H9 (cell line): ENCODE results near the gene KRT5. TPM values are rescaled to one million over a fixed set of nuclear protein-coding genes. Genes with fewer than 3 reads are reported as not detected.

ENCODE experiments used
- DNase-seq: peaks from one replicate; pipeline ENCODE4 v3.0.0-alpha.2; 2017
- H2AFZ ChIP-seq: one replicate; pipeline ENCODE4 v1.6.1; 2013; ENCODE audit warnings: mild to moderate bottlenecking, low read length, control low read depth, moderate library complexity
- H2AK5ac ChIP-seq: 2 replicates; pipeline ENCODE4 v1.6.1; 2013; ENCODE audit warnings: low read length, control low read depth, mixed read lengths; ENCODE audit not compliant: insufficient read length
- H2BK120ac ChIP-seq: one replicate; pipeline ENCODE4 v1.6.1; 2013; ENCODE audit warnings: low read depth, mild to moderate bottlenecking, low read length, control low read depth, inconsistent platforms; ENCODE audit not compliant: poor library complexity, severe bottlenecking
- H2BK12ac ChIP-seq: 2 replicates; pipeline ENCODE4 v1.6.1; 2013; ENCODE audit warnings: low read length, control low read depth, mixed read lengths, low read depth; ENCODE audit not compliant: insufficient read length
- H2BK15ac ChIP-seq: 2 replicates; pipeline ENCODE4 v1.6.1; 2013; ENCODE audit warnings: low read depth, low read length, control low read depth
- H2BK20ac ChIP-seq: one replicate; pipeline ENCODE4 v1.6.1; 2013; ENCODE audit warnings: low read depth, mild to moderate bottlenecking, low read length, control low read depth, inconsistent platforms; ENCODE audit not compliant: poor library complexity, severe bottlenecking
- H2BK5ac ChIP-seq: 2 replicates; pipeline ENCODE4 v1.6.1; 2013; ENCODE audit warnings: low read length, control low read depth, mixed read lengths; ENCODE audit not compliant: insufficient read length
- H3K14ac ChIP-seq: 2 replicates; pipeline ENCODE4 v1.6.1; 2013; ENCODE audit warnings: low read length, control low read depth; ENCODE audit not compliant: insufficient read depth
- H3K18ac ChIP-seq: 2 replicates; pipeline ENCODE4 v1.6.1; 2013; ENCODE audit warnings: low read depth, mild to moderate bottlenecking, mixed read lengths, low read length, control low read depth; ENCODE audit not compliant: insufficient read length
- H3K23ac ChIP-seq: 2 replicates; pipeline ENCODE4 v1.6.1; 2013; ENCODE audit warnings: low read length, control low read depth, mixed read lengths, low read depth; ENCODE audit not compliant: insufficient read length
- H3K23me2 ChIP-seq: 2 replicates; pipeline ENCODE4 v1.6.1; 2013; ENCODE audit warnings: low read depth, mild to moderate bottlenecking, mixed read lengths, low read length, control low read depth; ENCODE audit not compliant: insufficient read length, poor library complexity, severe bottlenecking
- H3K27ac ChIP-seq: 2 replicates; pipeline ENCODE4 v1.5.1; 2013; ENCODE audit warnings: low read length, control low read depth, mixed read lengths, low read depth; ENCODE audit not compliant: insufficient read length
- H3K27me3 ChIP-seq: 2 replicates; pipeline ENCODE4 v1.6.1; 2013; ENCODE audit warnings: low read length, control low read depth, inconsistent platforms; ENCODE audit not compliant: insufficient read depth
- H3K4ac ChIP-seq: 2 replicates; pipeline ENCODE4 v1.6.1; 2013; ENCODE audit warnings: low read depth, mild to moderate bottlenecking, control low read depth, inconsistent platforms, low read length, moderate library complexity
- H3K4me1 ChIP-seq: 2 replicates; pipeline ENCODE4 v1.6.1; 2013; ENCODE audit warnings: low read length, control low read depth, inconsistent platforms; ENCODE audit not compliant: insufficient read depth
- H3K4me2 ChIP-seq: 2 replicates; pipeline ENCODE4 v1.6.1; 2013; ENCODE audit warnings: low read length, control low read depth, mixed read lengths; ENCODE audit not compliant: insufficient read length, insufficient read depth
- H3K56ac ChIP-seq: 2 replicates; pipeline ENCODE4 v1.6.1; 2013; ENCODE audit warnings: low read depth, mild to moderate bottlenecking, mixed read lengths, low read length, control low read depth; ENCODE audit not compliant: insufficient read length
- H3K79me1 ChIP-seq: 2 replicates; pipeline ENCODE4 v1.6.1; 2013; ENCODE audit warnings: low read depth, mild to moderate bottlenecking, moderate library complexity, low read length, control low read depth, inconsistent platforms; ENCODE audit not compliant: insufficient read depth, poor library complexity, severe bottlenecking
- H3K79me2 ChIP-seq: 2 replicates; pipeline ENCODE4 v1.6.1; 2013; ENCODE audit warnings: low read length, control low read depth, inconsistent platforms; ENCODE audit not compliant: insufficient read depth
- H3K9ac ChIP-seq: 2 replicates; pipeline ENCODE4 v1.6.1; 2013; ENCODE audit warnings: low read length, control low read depth, mixed read lengths; ENCODE audit not compliant: insufficient read length; ENCODE audit errors: extremely low read depth
- H3K9me3 ChIP-seq: one replicate; pipeline ENCODE4 v1.6.1; 2013; ENCODE audit warnings: low read depth, low read length, inconsistent platforms; ENCODE audit not compliant: control insufficient read depth
- H3T11ph ChIP-seq: one replicate; pipeline ENCODE4 v1.6.1; 2013; ENCODE audit warnings: mild to moderate bottlenecking, low read length, control low read depth, inconsistent platforms
- H4K20me1 ChIP-seq: one replicate; pipeline ENCODE4 v1.6.1; 2013; ENCODE audit not compliant: control insufficient read depth, insufficient read length, insufficient read depth
- H4K5ac ChIP-seq: 2 replicates; pipeline ENCODE4 v1.6.1; 2013; ENCODE audit warnings: low read depth, mild to moderate bottlenecking, mixed read lengths, low read length, control low read depth; ENCODE audit not compliant: insufficient read length
- H4K8ac ChIP-seq: replicated peaks from 2 replicates; pipeline ENCODE4 v1.6.1; 2013; ENCODE audit warnings: low read length, control low read depth, mixed read lengths, low read depth; ENCODE audit not compliant: insufficient read length
- H4K91ac ChIP-seq: 2 replicates; pipeline ENCODE4 v1.6.1; 2013; ENCODE audit warnings: low read depth, mild to moderate bottlenecking, moderate library complexity, mixed read lengths, low read length, control low read depth; ENCODE audit not compliant: insufficient read length
- H3K27ac Mint-ChIP-seq, 3 experiments: 2 replicates in 2 of 3; 3 replicates in 1 of 3; pipeline ENCODE4 v1.8.0; 2020 to 2021; ENCODE audit warnings: mixed read lengths in 3 of 3, mild to moderate bottlenecking in 1 of 3, moderate library complexity in 1 of 3
- H3K27me3 Mint-ChIP-seq: 2 replicates; pipeline ENCODE4 v1.8.0; 2021; ENCODE audit warnings: low read depth, mild to moderate bottlenecking, moderate library complexity, mixed read lengths
- H3K36me3 Mint-ChIP-seq, 3 experiments: 2 replicates in 2 of 3; 3 replicates in 1 of 3; pipeline ENCODE4 v1.8.0; 2020 to 2021; ENCODE audit warnings: low read depth in 3 of 3, mixed read lengths in 3 of 3; ENCODE audit not compliant: insufficient read depth in 1 of 3
- H3K4me1 Mint-ChIP-seq, 2 experiments: 2 replicates each; pipeline ENCODE4 v1.8.0; 2020; ENCODE audit warnings: mixed read lengths in 2 of 2
- H3K4me3 Mint-ChIP-seq, 2 experiments: 2 replicates in 1 of 2; 3 replicates in 1 of 2; pipeline ENCODE4 v1.8.0; 2020 to 2021; ENCODE audit warnings: mild to moderate bottlenecking in 2 of 2, mixed read lengths in 2 of 2, moderate library complexity in 1 of 2
- H3K9me3 Mint-ChIP-seq, 2 experiments: 2 replicates in 1 of 2; 3 replicates in 1 of 2; pipeline ENCODE4 v1.8.0; 2020; ENCODE audit warnings: mild to moderate bottlenecking in 2 of 2, mixed read lengths in 2 of 2, moderate library complexity in 1 of 2
- WGBS: extraction: QIAGEN DNeasy Blood & Tissue Kit; methylation state at CpG from one replicate; pipeline ENCODE4 v1.1.7; 2013; ENCODE audit warnings: missing lambda C conversion rate, low lambda C conversion rate, mixed read lengths; ENCODE audit not compliant: insufficient read length; ENCODE audit errors: extremely low coverage; 5-methylcytosine and 5-hydroxymethylcytosine counted together
- total RNA-seq: library from RNA; stranded (reverse); gene quantifications from 2 replicates; pipeline ENCODE4 v1.2.1, GENCODE V29; 2021
- TF ChIP-seq, protein P1 (sequence below): fragments of 200-600 bp; sonication (generic); conservative IDR thresholded peaks from 3 replicates; pipeline ENCODE4 v1.8.0; 2021; ENCODE audit warnings: antibody characterized with exemption, mild to moderate bottlenecking

KRT5 gene
- total RNA-seq, 1 experiment from 2014 or later = not detected

DNA sequence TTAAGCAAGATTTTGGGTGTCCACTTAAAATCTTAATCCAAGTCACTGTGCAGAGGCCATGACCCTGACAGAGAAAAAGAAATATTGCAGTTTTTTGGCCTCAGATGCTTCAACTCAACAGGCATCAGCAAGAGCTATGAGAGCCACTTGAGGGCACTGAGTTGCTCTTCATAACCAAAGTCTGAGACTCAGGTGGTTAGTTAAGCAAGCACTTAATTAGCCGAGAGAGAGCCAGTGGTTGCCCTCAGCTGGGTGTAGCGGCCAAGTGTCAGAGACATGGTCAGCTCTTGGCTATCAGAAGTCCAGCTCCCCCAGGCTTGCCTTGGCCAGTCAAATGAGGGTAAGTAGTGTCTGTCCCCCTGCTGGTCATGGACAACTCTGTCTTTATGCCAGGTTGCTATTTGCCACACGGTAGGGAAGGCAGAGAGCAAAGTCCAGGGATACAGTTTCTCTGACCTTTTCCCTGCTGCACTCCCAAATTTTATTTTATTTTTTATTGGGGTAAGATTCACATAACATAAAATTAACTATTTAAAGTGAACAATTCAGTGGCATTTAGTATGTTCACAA, 41.8 kb upstream of the KRT5 start:
- H3K4me2 ChIP-seq = no peak overlapping the region
- H4K8ac ChIP-seq = no peak overlapping the region
- H3K23ac ChIP-seq = no peak overlapping the region
- H3K4me1 Mint-ChIP-seq = no peaks in the 10 kb centered on the region
- H3K9me3 Mint-ChIP-seq = no peaks in the 10 kb centered on the region
- H2AFZ ChIP-seq = no peak overlapping the region
- no peak overlapping the region for H3K56ac ChIP-seq
- H3K4ac ChIP-seq = no peak overlapping the region
- H2AK5ac ChIP-seq = no peak overlapping the region
- H3K27me3 ChIP-seq = no peaks in the 10 kb centered on the region
- H2BK12ac ChIP-seq = no peak overlapping the region
- H3K4me1 ChIP-seq = no peaks in the 10 kb centered on the region
- no peak overlapping the region for H2BK20ac ChIP-seq
- no peak overlapping the region for H3K18ac ChIP-seq
- no peak overlapping the region for H2BK5ac ChIP-seq
- H3K27ac Mint-ChIP-seq = no peak overlapping the region
- peak; percentile 53 for DNase-seq
- no peak overlapping the region for H3K9ac ChIP-seq
- H3K27me3 Mint-ChIP-seq = peaks cover 33% of the 10 kb centered on the region
- no peak overlapping the region for H3K4me3 Mint-ChIP-seq
- no peak overlapping the region for H2BK15ac ChIP-seq
- no peaks in the 10 kb centered on the region for H3K36me3 Mint-ChIP-seq
- H3K79me1 ChIP-seq = no peaks in the 10 kb centered on the region
- no peak overlapping the region for H4K5ac ChIP-seq
- H4K20me1 ChIP-seq = no peaks in the 10 kb centered on the region
- no peak overlapping the region for H3K14ac ChIP-seq
- H3T11ph ChIP-seq = no peak overlapping the region
- H3K27ac ChIP-seq = no peak overlapping the region
- TF ChIP-seq, protein P1, sequence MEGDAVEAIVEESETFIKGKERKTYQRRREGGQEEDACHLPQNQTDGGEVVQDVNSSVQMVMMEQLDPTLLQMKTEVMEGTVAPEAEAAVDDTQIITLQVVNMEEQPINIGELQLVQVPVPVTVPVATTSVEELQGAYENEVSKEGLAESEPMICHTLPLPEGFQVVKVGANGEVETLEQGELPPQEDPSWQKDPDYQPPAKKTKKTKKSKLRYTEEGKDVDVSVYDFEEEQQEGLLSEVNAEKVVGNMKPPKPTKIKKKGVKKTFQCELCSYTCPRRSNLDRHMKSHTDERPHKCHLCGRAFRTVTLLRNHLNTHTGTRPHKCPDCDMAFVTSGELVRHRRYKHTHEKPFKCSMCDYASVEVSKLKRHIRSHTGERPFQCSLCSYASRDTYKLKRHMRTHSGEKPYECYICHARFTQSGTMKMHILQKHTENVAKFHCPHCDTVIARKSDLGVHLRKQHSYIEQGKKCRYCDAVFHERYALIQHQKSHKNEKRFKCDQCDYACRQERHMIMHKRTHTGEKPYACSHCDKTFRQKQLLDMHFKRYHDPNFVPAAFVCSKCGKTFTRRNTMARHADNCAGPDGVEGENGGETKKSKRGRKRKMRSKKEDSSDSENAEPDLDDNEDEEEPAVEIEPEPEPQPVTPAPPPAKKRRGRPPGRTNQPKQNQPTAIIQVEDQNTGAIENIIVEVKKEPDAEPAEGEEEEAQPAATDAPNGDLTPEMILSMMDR = peak; percentile 56
- no peaks in the 10 kb centered on the region for H3K9me3 ChIP-seq
- no peak overlapping the region for H4K91ac ChIP-seq
- no peaks in the 10 kb centered on the region for H3K23me2 ChIP-seq
- WGBS = no CpG with 5 or more reads among the region's 3 CpGs
- no peak overlapping the region for H2BK120ac ChIP-seq
- no peaks in the 10 kb centered on the region for H3K79me2 ChIP-seq
